ENCODE measurements around the gene KAT7. TPM values are rescaled to one million over a fixed set of nuclear protein-coding genes. Genes with fewer than 3 reads are reported as not detected.
"Not testable (repeated sequence)": the region's sequence is repeated elsewhere in the genome, so short reads cannot be mapped to it uniquely, and the experiment has no call there.

The KAT7 gene
- total and polyA plus RNA-seq, 9 donors, result 18.4 to 76.6 (median 62.8) TPM

GRCh38 chr17:49753959-49754391 lies 34.5 kb upstream of the KAT7 start:
- Histone ChIP-seq H3K27me3 (no peaks in the 10 kb centered on the region), H3K36me3 (no peaks in the 10 kb centered on the region), H3K4me3 (no peak overlapping the region), H3K4me1 (ENCODE audit: insufficient read depth) (peaks cover 6% of the 10 kb centered on the region), H3K9me3 (no peaks in the 10 kb centered on the region), H3K27ac (no peak overlapping the region)
- DNase-seq, result peak in 1 of 5 donors; percentile 29
- TF ChIP-seq EP300 (IDR thresholded peaks at IDR 0.05), result no peak
- no peak for TF ChIP-seq POLR2A (IDR thresholded peaks at IDR 0.05)
- no peak for TF ChIP-seq CTCF (IDR thresholded peaks at IDR 0.05)
- WGBS, 3 donors, result 52 to 60% (median 57%) methylated on average over 8 of the region's 8 CpGs
- intact Hi-C loops (cut with DNase I), result no loop called here

- Histone ChIP-seq H3K4me1 (ENCODE audit: insufficient read depth) (peaks cover 6% of the 10 kb centered on the region), H3K4me3 (no peak overlapping the region), H3K36me3 (no peaks in the 10 kb centered on the region), H3K9me3 (no peaks in the 10 kb centered on the region), H3K27ac (no peak overlapping the region), H3K27me3 (no peaks in the 10 kb centered on the region)
- TF ChIP-seq POLR2A (IDR thresholded peaks at IDR 0.05) (no peak), EP300 (IDR thresholded peaks at IDR 0.05) (no peak), CTCF (IDR thresholded peaks at IDR 0.05) (no peak)
- 76 to 86% (median 80%) methylated on average over 4 of the region's 4 CpGs for WGBS, 3 donors
- no peak for DNase-seq
- intact Hi-C loops (cut with DNase I), result no loop called here
These were observed 32.7 kb upstream of the KAT7 start for GRCh38 chr17:49755663-49756283.

GRCh38 chr17:49756323-49757150 lies 31.9 kb upstream of the KAT7 start:
- DNase-seq, result no peak
- no peak overlapping the region for H3K4me3 ChIP-seq
- no peaks in the 10 kb centered on the region for H3K36me3 ChIP-seq
- 81 to 83% (median 81%) methylated on average over 9 of the region's 9 CpGs for WGBS, 3 donors
- no peaks in the 10 kb centered on the region for H3K9me3 ChIP-seq
- no peak overlapping the region for H3K27ac ChIP-seq
- H3K27me3 ChIP-seq, result no peaks in the 10 kb centered on the region
- H3K4me1 ChIP-seq (ENCODE audit: insufficient read depth), result peaks cover 6% of the 10 kb centered on the region
- no peak for TF ChIP-seq CTCF (IDR thresholded peaks at IDR 0.05)
- TF ChIP-seq EP300 (IDR thresholded peaks at IDR 0.05), result no peak
- no peak for TF ChIP-seq POLR2A (IDR thresholded peaks at IDR 0.05)
- intact Hi-C loops (cut with DNase I), result no loop called here

GRCh38 chr17:49757151-49757777 lies 31.2 kb upstream of the KAT7 start:
- 28 to 38% (median 29%) methylated on average over 6 of the region's 6 CpGs for WGBS, 3 donors
- intact Hi-C loops (cut with DNase I), result no loop called here
- no peak for TF ChIP-seq POLR2A (IDR thresholded peaks at IDR 0.05)
- TF ChIP-seq EP300 (IDR thresholded peaks at IDR 0.05), result no peak
- TF ChIP-seq CTCF (IDR thresholded peaks at IDR 0.05), result no peak
- H3K4me3 ChIP-seq, result no peak overlapping the region
- no peak for DNase-seq
- peaks cover 6% of the 10 kb centered on the region for H3K4me1 ChIP-seq (ENCODE audit: insufficient read depth)
- no peaks in the 10 kb centered on the region for H3K27me3 ChIP-seq
- no peaks in the 10 kb centered on the region for H3K36me3 ChIP-seq
- no peak overlapping the region for H3K27ac ChIP-seq
- H3K9me3 ChIP-seq, result no peaks in the 10 kb centered on the region

GRCh38 chr17:49758464-49759010 lies 29.9 kb upstream of the KAT7 start:
- H3K4me3 ChIP-seq; H3K27ac ChIP-seq; H3K36me3 ChIP-seq; intact Hi-C loops (cut with DNase I); DNase-seq; H3K9me3 ChIP-seq; H3K27me3 ChIP-seq: not testable (repeated sequence)
- H3K4me1 ChIP-seq (ENCODE audit: insufficient read depth), result peaks cover 13% of the 10 kb centered on the region
- WGBS, 3 donors, result 91 to 93% (median 93%) methylated on average over 8 of the region's 8 CpGs

All from ovary (tissue), 9 donors.